ENCODE data around the gene FANCG. TPM values are rescaled to one million over a fixed set of nuclear protein-coding genes. Genes with fewer than 3 reads are reported as not detected.

The FANCG gene
- total RNA-seq, 6 experiments from 2014 or later, result 17.8 to 30.0 (median 28.3) TPM

GRCh38 chr9:35059438-35059837, 20.3 kb downstream of the FANCG start:
- TF ChIP-seq CTCF (IDR thresholded peaks at IDR 0.05), result no peak

GRCh38 chr9:35057271-35057620, 22.5 kb downstream of the FANCG start:
- no peak for TF ChIP-seq CTCF (IDR thresholded peaks at IDR 0.05)
- Mint-ChIP-seq H3K4me1 (ENCODE audit: low read depth) (no peaks in the 10 kb centered on the region), H3K27ac (no peak overlapping the region; the same call in 1 of the 2 replicates), H3K9me3 (no peaks in the 10 kb centered on the region), H3K36me3 (ENCODE audit: low read depth) (peaks cover 68% of the 10 kb centered on the region), H3K27me3 (ENCODE audit: insufficient read depth) (peaks cover 12% of the 10 kb centered on the region), H3K4me3 (no peak overlapping the region)
- no peak for DNase-seq

More at GRCh38 chr9:35059438-35059837, 20.3 kb downstream of the FANCG start:
- H3K9me3 Mint-ChIP-seq, result no peaks in the 10 kb centered on the region
- H3K4me3 Mint-ChIP-seq, result no peak overlapping the region
- DNase-seq, result no peak
- H3K36me3 Mint-ChIP-seq (ENCODE audit: low read depth), result peaks cover 82% of the 10 kb centered on the region
- H3K27me3 Mint-ChIP-seq (ENCODE audit: insufficient read depth), result peaks cover 12% of the 10 kb centered on the region
- no peaks in the 10 kb centered on the region for H3K4me1 Mint-ChIP-seq (ENCODE audit: low read depth)
- peak overlapping the region; percentile 60 for H3K27ac Mint-ChIP-seq

GRCh38 chr9:35056571-35057270, 23.0 kb downstream of the FANCG start:
- H3K9me3 Mint-ChIP-seq, result no peaks in the 10 kb centered on the region
- no peak overlapping the region for H3K27ac Mint-ChIP-seq
- DNase-seq, result no peak
- H3K4me3 Mint-ChIP-seq, result no peak overlapping the region
- TF ChIP-seq CTCF (IDR thresholded peaks at IDR 0.05), result no peak
- H3K36me3 Mint-ChIP-seq (ENCODE audit: low read depth), result peaks cover 63% of the 10 kb centered on the region
- H3K27me3 Mint-ChIP-seq (ENCODE audit: insufficient read depth), result peaks cover 12% of the 10 kb centered on the region
- no peaks in the 10 kb centered on the region for H3K4me1 Mint-ChIP-seq (ENCODE audit: low read depth)

GRCh38 chr9:35054871-35055644, 24.7 kb downstream of the FANCG start:
- peaks cover 8% of the 10 kb centered on the region for H3K27me3 Mint-ChIP-seq (ENCODE audit: insufficient read depth)
- H3K4me3 Mint-ChIP-seq, result no peak overlapping the region
- no peak for TF ChIP-seq CTCF (IDR thresholded peaks at IDR 0.05)
- no peaks in the 10 kb centered on the region for H3K9me3 Mint-ChIP-seq
- peaks cover 56% of the 10 kb centered on the region for H3K36me3 Mint-ChIP-seq (ENCODE audit: low read depth)
- DNase-seq, result no peak
- peak overlapping the region; percentile 20; the same call in 1 of the 2 replicates for H3K27ac Mint-ChIP-seq
- peaks cover 7% of the 10 kb centered on the region for H3K4me1 Mint-ChIP-seq (ENCODE audit: low read depth)

- no peak for DNase-seq
- H3K4me1 Mint-ChIP-seq (ENCODE audit: low read depth), result peaks cover 7% of the 10 kb centered on the region
Measured at GRCh38 chr9:35054185-35054835, 25.4 kb downstream of the FANCG start.

More at GRCh38 chr9:35054185-35054835, 25.4 kb downstream of the FANCG start:
- Mint-ChIP-seq H3K9me3 (no peaks in the 10 kb centered on the region), H3K27me3 (ENCODE audit: insufficient read depth) (peaks cover 7% of the 10 kb centered on the region), H3K4me3 (no peak overlapping the region), H3K36me3 (ENCODE audit: low read depth) (peaks cover 49% of the 10 kb centered on the region), H3K27ac (peak overlapping the region; percentile 20; the same call in 1 of the 2 replicates)
- TF ChIP-seq CTCF (IDR thresholded peaks at IDR 0.05), result no peak
